WTC11 (cell line): ENCODE results near the gene ATG101.

Source experiments
- FOXJ3 ChIP-seq: sonication (generic); formaldehyde crosslinking; IDR thresholded peaks from 2 replicates; pipeline ENCODE4 v1.9.0; 2021; ENCODE audit warnings: missing genetic modification reagents, mild to moderate bottlenecking, borderline replicate concordance
- MXD4 ChIP-seq: fragments of 250-450 bp; sonication (Bioruptor Pico); IDR thresholded peaks from 2 replicates; pipeline ENCODE4 v1.8.0; 2021; ENCODE audit warnings: mild to moderate bottlenecking, moderate library complexity, borderline replicate concordance
- SP1 ChIP-seq: sonication (generic); formaldehyde crosslinking; conservative IDR thresholded peaks from 2 replicates; pipeline ENCODE4 v1.8.1; 2022; ENCODE audit warnings: missing genetic modification reagents
- USF2 ChIP-seq: sonication (generic); formaldehyde crosslinking; IDR thresholded peaks from 2 replicates; pipeline ENCODE4 v1.8.1; 2023; ENCODE audit warnings: mild to moderate bottlenecking, missing genetic modification reagents, moderate library complexity
- ZNF512 ChIP-seq: sonication (generic); formaldehyde crosslinking; IDR thresholded peaks from 2 replicates; pipeline ENCODE4 v1.8.1; 2022; ENCODE audit warnings: missing genetic modification reagents, borderline replicate concordance
- TF ChIP-seq, protein P1 (sequence below): fragments of 200-600 bp; IDR thresholded peaks from 2 replicates; pipeline ENCODE4 v1.8.0; 2022; ENCODE audit warnings: antibody characterized with exemption
- TF ChIP-seq, protein P2 (sequence below): sonication (generic); formaldehyde crosslinking; IDR thresholded peaks from 2 replicates; pipeline ENCODE4 v1.8.0; 2023; ENCODE audit warnings: missing genetic modification reagents

DNA sequence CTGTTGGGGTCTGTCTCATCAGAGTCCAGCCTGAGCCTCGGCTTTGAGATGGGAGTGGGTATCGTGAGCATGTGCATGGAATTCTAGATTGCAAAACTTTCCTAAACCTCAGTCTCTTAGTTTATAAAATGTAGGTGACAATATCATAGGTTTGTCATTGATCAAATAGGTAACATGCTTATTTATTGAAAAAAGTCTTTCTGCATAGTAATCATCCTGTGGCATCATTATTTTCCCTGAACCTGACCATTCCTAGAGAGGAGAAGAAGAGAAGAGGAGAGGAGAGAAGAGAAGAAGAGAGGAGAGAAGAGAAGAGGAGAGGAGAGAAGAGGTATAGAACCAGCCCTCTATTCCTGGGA lies 13.8 kb downstream of the ATG101 start:
- TF ChIP-seq SP1 (CRISPR knock-in tag) = no peak
- no peak for TF ChIP-seq FOXJ3 (CRISPR knock-in tag)
- TF ChIP-seq, protein P1, sequence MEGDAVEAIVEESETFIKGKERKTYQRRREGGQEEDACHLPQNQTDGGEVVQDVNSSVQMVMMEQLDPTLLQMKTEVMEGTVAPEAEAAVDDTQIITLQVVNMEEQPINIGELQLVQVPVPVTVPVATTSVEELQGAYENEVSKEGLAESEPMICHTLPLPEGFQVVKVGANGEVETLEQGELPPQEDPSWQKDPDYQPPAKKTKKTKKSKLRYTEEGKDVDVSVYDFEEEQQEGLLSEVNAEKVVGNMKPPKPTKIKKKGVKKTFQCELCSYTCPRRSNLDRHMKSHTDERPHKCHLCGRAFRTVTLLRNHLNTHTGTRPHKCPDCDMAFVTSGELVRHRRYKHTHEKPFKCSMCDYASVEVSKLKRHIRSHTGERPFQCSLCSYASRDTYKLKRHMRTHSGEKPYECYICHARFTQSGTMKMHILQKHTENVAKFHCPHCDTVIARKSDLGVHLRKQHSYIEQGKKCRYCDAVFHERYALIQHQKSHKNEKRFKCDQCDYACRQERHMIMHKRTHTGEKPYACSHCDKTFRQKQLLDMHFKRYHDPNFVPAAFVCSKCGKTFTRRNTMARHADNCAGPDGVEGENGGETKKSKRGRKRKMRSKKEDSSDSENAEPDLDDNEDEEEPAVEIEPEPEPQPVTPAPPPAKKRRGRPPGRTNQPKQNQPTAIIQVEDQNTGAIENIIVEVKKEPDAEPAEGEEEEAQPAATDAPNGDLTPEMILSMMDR = no peak
- no peak for TF ChIP-seq ZNF512 (CRISPR knock-in tag)
- TF ChIP-seq, protein P2, sequence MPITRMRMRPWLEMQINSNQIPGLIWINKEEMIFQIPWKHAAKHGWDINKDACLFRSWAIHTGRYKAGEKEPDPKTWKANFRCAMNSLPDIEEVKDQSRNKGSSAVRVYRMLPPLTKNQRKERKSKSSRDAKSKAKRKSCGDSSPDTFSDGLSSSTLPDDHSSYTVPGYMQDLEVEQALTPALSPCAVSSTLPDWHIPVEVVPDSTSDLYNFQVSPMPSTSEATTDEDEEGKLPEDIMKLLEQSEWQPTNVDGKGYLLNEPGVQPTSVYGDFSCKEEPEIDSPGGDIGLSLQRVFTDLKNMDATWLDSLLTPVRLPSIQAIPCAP = no peak
- TF ChIP-seq USF2 (CRISPR knock-in tag) = no peak
- no peak for TF ChIP-seq MXD4 (CRISPR knock-in tag)
